Tibial nerve (tissue), 4 donors: Measurements from ENCODE around the gene POU6F2. TPM values are rescaled to one million over a fixed set of nuclear protein-coding genes. Genes with fewer than 3 reads are reported as not detected.

Experiments used
- DNase-seq, 2 donors: peaks; one replicate each; pipeline ENCODE4 v3.0.0-alpha.2; 2019; ENCODE audit warnings: low spot score in 2 of 2
- H3K27ac ChIP-seq, 4 donors: fragments of 200-600 bp; sonication (generic) in 3 of 4; one replicate each; pipeline ENCODE4 v1.5.1; 2017 to 2019; ENCODE audit warnings: mild to moderate bottlenecking in 1 of 4
- H3K27me3 ChIP-seq, 2 donors: fragments of 200-600 bp; sonication (generic) in 1 of 2; one replicate each; pipeline versions ENCODE4 v1.5.1 to v1.6.0; 2017 to 2019
- H3K36me3 ChIP-seq, 3 donors: fragments of 200-600 bp; sonication (generic); one replicate each; pipeline ENCODE4 v1.5.1; 2018 to 2019
- H3K4me1 ChIP-seq, 4 donors: fragments of 200-600 bp; sonication (generic) in 3 of 4; one replicate each; pipeline ENCODE4 v1.5.1; 2017 to 2019
- H3K4me3 ChIP-seq, 4 donors: fragments of 200-600 bp; sonication (generic) in 3 of 4; one replicate each; pipeline ENCODE4 v1.5.1; 2017 to 2019; ENCODE audit warnings: mild to moderate bottlenecking in 1 of 4, moderate library complexity in 1 of 4
- H3K9me3 ChIP-seq, 4 donors: fragments of 200-600 bp; sonication (generic) in 3 of 4; one replicate each; pipeline ENCODE4 v1.5.1; 2017 to 2019
- EP300 ChIP-seq, 2 donors: sonication (generic); formaldehyde crosslinking; IDR thresholded peaks; one replicate each; pipeline ENCODE4 v1.6.1; 2017; ENCODE audit warnings: antibody characterized with exemption in 2 of 2, mild to moderate bottlenecking in 1 of 2
- POLR2A ChIP-seq, 2 donors: fragments of 450-650 bp; IDR thresholded peaks; one replicate each; pipeline ENCODE4 v1.6.1; 2017; ENCODE audit warnings: antibody characterized with exemption in 2 of 2, mild to moderate bottlenecking in 2 of 2, moderate library complexity in 2 of 2
- WGBS, 2 donors: methylation state at CpG; one replicate each; pipeline ENCODE4 v1.1.5; 2018; 5-methylcytosine and 5-hydroxymethylcytosine counted together
- total RNA-seq, 4 donors: library from RNA; depleted of rRNA; stranded (reverse); fragments of >200 nt; gene quantifications; one replicate each; pipeline ENCODE4 v1.1.0, GENCODE V29; 2016
- TF ChIP-seq, protein P1 (sequence below), 5 experiments: fragments of 200-600 bp in 3 of 5; fragments of 450-650 bp in 2 of 5; sonication (generic) in 3 of 5; IDR thresholded peaks; one replicate each; pipeline ENCODE4 v1.5.1; 2016 to 2019; ENCODE audit warnings: antibody characterized with exemption in 5 of 5, mild to moderate bottlenecking in 3 of 5, moderate library complexity in 2 of 5

The POU6F2 gene
- total RNA-seq, 4 donors from 2014 or later, result 0.21 to 1.8 (median 1.3) TPM

DNA sequence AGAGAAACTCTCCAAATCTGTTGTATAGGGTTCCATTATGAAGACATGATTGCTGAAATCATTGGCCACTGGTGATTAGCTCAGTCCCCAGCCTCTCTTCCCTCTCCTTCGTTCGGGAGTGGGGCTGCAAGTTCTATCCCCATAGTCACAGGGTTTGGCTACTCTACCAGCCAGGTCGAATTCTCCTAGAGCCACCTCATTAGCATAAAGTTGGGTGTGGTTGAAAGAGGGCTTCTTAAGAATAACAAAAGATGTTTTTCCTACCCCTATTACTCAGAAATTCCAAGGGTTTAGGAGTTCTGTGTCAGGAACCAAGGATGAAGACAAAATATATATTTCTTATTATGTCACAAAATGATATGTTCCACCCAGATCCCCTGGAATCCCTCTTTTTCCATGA lies 422.3 kb downstream of the POU6F2 start:
- H3K9me3 ChIP-seq, result no peaks in the 10 kb centered on the region
- no peak overlapping the region for H3K27ac ChIP-seq
- H3K36me3 ChIP-seq, result no peaks in the 10 kb centered on the region
- 68 to 74% methylated on average over 3 of the region's 3 CpGs for WGBS, 2 donors
- no peak for DNase-seq
- TF ChIP-seq, protein P1, sequence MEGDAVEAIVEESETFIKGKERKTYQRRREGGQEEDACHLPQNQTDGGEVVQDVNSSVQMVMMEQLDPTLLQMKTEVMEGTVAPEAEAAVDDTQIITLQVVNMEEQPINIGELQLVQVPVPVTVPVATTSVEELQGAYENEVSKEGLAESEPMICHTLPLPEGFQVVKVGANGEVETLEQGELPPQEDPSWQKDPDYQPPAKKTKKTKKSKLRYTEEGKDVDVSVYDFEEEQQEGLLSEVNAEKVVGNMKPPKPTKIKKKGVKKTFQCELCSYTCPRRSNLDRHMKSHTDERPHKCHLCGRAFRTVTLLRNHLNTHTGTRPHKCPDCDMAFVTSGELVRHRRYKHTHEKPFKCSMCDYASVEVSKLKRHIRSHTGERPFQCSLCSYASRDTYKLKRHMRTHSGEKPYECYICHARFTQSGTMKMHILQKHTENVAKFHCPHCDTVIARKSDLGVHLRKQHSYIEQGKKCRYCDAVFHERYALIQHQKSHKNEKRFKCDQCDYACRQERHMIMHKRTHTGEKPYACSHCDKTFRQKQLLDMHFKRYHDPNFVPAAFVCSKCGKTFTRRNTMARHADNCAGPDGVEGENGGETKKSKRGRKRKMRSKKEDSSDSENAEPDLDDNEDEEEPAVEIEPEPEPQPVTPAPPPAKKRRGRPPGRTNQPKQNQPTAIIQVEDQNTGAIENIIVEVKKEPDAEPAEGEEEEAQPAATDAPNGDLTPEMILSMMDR (IDR thresholded peaks at IDR 0.05), result no peak
- TF ChIP-seq EP300 (IDR thresholded peaks at IDR 0.05), result no peak
- no peak for TF ChIP-seq POLR2A (IDR thresholded peaks at IDR 0.05)
- no peaks in the 10 kb centered on the region for H3K27me3 ChIP-seq
- H3K4me1 ChIP-seq, result no peaks in the 10 kb centered on the region
- no peak overlapping the region for H3K4me3 ChIP-seq

DNA sequence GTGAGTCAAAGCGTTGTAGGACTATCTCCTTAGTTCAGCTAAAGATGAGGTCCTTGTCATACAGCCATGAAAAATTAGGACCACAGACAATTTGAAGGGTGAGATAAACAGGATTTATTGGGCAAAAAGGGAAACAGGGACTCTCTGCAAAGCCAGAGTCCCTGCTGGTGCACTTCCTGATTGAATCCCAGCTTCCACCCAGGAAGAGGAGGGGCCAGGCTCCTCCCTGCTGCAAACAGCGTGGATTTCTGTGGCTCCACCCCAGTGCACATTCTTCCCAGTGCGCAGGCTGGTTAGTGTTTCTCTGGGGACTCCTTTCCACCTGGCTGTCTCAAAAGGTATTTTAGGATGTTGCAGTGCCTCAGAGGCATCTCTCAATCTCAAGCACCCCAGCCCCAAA lies 423.1 kb downstream of the POU6F2 start:
- 52 to 69% methylated on average over 3 of the region's 3 CpGs for WGBS, 2 donors
- H3K27ac ChIP-seq, result no peak overlapping the region
- no peak overlapping the region for H3K4me3 ChIP-seq
- no peaks in the 10 kb centered on the region for H3K4me1 ChIP-seq
- no peaks in the 10 kb centered on the region for H3K9me3 ChIP-seq
- TF ChIP-seq, protein P1 (IDR thresholded peaks at IDR 0.05), result no peak
- no peaks in the 10 kb centered on the region for H3K36me3 ChIP-seq
- H3K27me3 ChIP-seq, result no peaks in the 10 kb centered on the region
- DNase-seq, result no peak

DNA sequence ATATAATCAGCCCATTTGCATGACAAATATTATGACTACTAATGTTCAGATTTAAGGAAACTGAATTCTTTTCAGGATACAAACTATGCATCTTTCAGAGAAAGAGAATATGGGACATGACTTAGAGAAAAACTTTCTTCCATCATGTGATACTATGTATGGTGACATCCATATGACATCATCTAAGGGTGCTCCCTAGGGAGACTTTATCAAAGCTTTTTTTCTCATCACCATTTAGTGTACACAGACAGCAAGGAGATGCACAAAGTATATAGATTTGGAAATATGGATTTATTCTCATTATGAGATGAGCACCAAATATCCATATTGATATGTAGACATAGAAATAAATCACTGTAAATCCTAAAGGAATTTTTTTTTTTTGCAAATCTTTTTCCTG lies 424.3 kb downstream of the POU6F2 start:
- Histone ChIP-seq H3K4me1 (no peaks in the 10 kb centered on the region), H3K9me3 (no peaks in the 10 kb centered on the region), H3K27ac (no peak overlapping the region), H3K36me3 (no peaks in the 10 kb centered on the region), H3K4me3 (no peak overlapping the region), H3K27me3 (no peaks in the 10 kb centered on the region)
- no peak for DNase-seq
- TF ChIP-seq POLR2A (IDR thresholded peaks at IDR 0.05) (no peak), EP300 (IDR thresholded peaks at IDR 0.05) (no peak)
- TF ChIP-seq, protein P1 (IDR thresholded peaks at IDR 0.05), result no peak

DNA sequence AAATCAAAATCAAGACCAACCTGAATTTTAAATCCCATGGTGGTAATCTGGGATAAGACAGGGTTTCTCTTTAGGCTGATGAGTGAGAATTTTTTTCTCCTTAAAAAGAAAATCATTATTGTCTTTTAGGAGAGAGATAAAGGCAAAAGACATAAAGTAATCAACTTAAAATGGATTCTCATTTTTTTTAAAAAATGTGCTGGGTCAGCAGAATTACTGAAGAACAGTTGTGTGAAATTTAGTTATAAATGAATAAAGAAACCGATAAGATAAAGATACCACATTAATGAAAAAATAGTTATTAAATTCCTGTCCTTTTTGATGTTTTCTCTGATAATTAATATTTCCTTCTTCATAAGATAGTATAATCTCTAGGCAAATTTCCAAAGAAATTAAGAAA lies 427.2 kb downstream of the POU6F2 start:
- no peaks in the 10 kb centered on the region for H3K4me1 ChIP-seq
- WGBS, 2 donors, result 80 to 90% methylated on average over 1 of the region's 1 CpG
- H3K27me3 ChIP-seq, result no peaks in the 10 kb centered on the region
- no peaks in the 10 kb centered on the region for H3K36me3 ChIP-seq
- H3K4me3 ChIP-seq, result no peak overlapping the region
- DNase-seq, result no peak
- H3K27ac ChIP-seq, result no peak overlapping the region
- TF ChIP-seq EP300 (IDR thresholded peaks at IDR 0.05) (no peak), POLR2A (IDR thresholded peaks at IDR 0.05) (no peak)
- TF ChIP-seq, protein P1 (IDR thresholded peaks at IDR 0.05), result no peak
- no peaks in the 10 kb centered on the region for H3K9me3 ChIP-seq

DNA sequence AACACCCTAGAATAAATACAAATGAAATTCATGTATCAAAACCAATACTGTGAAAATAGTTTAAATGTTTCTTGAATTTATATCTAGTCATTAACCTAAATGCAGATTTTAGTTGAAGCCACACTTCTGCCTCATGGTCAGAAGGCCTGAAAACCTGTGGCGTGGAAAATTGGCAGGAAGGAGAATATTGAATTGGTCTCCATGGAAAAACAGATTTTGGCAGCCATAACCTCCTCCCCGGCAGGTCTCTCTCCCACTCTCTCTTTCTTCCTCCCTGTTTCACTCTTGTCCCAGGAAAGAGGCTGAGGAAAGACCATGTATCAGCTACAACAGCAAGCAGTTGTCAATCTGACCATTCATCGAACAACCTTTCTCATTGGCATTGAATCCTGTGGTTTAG lies 427.9 kb downstream of the POU6F2 start:
- Histone ChIP-seq H3K36me3 (no peaks in the 10 kb centered on the region), H3K4me3 (no peak overlapping the region), H3K9me3 (no peaks in the 10 kb centered on the region), H3K4me1 (no peaks in the 10 kb centered on the region), H3K27ac (no peak overlapping the region), H3K27me3 (no peaks in the 10 kb centered on the region)
- no peak for DNase-seq
- WGBS, 2 donors, result 76 to 80% methylated on average over 3 of the region's 3 CpGs
- TF ChIP-seq POLR2A (IDR thresholded peaks at IDR 0.05) (no peak), EP300 (IDR thresholded peaks at IDR 0.05) (no peak)
- TF ChIP-seq, protein P1 (IDR thresholded peaks at IDR 0.05), result no peak
